T47D (cell line): ENCODE results near the gene ZNF573.
"Not testable (repeated sequence)": the region's sequence is repeated elsewhere in the genome, so short reads cannot be mapped to it uniquely, and the experiment has no call there.

ENCODE experiments used
- DNase-seq, 2 experiments: peaks; one replicate each; pipeline versions ENCODE4 v3.0.0 to v3.0.0-alpha.2; 2011 to 2012; ENCODE audit warnings: low read depth in 1 of 2, low spot score in 1 of 2
- JUND ChIP-seq: IDR thresholded peaks from 2 replicates; pipeline ENCODE4 v1.6.1; 2012; ENCODE audit warnings: low read depth
- in situ Hi-C: cut with HindIII; loops from 2 replicates; pipeline ENCODE4 v1.10.0; 2016; ENCODE audit warnings: low sequenced_read_pairs, low pct_unique_long_range_greater_than_20kb

ZNF573 gene

DNA sequence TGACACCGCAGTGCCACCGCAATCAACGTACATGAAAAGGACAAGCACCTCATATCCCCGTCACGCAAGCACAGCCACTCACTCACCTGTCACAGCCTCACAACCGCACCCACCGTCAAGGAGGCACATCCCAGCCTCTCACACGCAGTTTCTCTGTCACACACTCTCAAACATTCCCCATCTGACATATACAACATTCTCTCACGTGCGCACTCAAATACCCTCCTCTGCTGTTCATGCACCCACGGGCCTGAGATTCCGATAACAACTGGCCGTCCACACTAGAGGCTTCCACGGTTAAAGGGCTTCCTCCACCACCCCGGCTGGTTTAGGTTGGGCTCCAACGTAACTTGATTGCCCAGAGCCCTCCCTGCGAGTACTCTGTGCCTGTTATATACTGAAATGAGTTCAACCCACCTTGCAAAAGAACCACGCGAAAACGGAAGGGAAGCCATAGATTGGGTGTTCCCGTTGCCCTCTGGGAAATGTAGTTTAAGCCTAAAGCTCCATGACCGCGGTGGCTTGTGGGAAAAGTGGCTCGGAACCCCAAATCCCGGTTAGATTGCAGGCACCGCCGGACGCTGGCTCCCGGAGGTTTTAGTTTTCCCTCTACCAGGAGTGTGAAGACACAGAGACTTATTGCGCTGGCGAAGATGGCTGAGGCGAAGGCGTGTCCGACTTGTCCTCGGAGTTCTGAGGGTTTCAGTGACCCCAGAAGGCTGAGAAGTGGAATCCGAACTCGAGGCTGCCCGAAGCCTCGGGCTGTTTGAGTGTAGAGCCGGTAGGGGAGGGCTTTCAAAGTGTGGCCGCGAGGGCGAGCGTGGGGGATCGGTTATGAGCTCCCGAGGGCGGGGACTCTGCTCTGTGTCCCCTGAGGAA lies at the start of gene ZNF573:
ZNF573 (minus strand) TSS at position 460 of the 879 bp plus-strand sequence. CDS start 5,857 bp downstream, outside the sequence.
- no peak for TF ChIP-seq JUND
- peak; percentile 53 to 90 for DNase-seq
- in situ Hi-C loops: no loop called here

DNA sequence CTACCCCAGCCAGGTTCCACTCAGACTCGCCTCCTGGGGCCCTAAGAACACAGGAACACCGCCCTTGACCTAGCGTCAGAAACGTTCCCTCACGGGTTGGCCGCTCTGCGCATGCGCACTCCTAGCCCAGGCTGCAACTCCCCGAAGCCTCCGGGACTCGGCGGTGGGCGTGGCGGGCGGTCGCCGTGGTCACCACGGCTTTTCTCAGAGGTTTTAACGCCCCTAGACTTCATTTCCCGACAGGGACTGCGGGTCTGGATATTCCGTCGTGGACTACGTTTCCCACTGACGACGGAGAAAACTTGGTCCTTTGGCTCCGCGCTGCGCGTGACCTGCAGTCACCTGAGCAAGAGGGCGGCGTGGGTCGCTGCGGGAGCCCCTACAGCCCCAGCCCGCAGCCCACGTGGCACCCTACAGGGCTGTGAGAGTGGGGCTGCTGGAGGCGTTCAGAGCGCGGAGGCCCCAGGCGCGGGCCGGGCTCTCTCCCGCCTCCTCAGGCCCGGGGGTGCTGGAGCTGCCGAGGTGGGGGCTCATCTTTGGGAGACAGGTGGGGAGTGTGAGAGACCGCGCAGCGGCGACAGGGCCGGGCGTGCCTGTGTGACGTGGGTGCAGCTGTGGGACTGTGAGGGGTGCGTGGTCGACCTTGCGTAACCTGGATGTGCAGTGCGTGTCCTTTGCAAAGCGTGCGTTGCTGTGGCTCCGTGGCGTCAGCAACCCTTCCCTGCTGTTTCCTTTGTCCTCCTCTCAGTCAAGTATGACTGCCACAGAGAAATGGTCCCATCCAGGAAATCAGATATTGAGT lies 38.0 kb upstream of the ZNF573 start:
- no peak for TF ChIP-seq JUND
- in situ Hi-C loops: no loop called here
- DNase-seq: no peak

DNA sequence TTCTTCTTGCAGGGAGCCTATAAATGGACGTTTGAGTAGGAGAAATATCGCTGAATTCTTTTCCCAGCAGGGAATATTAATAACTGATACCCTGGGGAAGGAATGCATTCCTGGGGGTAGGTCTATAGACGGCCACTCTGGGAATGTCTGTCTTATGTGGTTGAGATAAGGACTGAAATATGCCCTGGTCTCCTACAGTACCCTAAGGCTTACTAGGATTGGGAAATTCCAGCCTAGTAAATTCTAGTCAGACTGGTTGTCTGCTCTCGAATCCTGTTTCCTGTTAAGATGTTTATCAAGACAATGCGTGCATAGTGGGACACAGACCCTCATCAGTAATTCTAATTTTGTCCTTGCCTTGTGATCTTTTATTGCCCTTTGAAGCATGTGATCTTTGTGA lies 36.2 kb upstream of the ZNF573 start:
- peak in 1 of 2 experiments; percentile 23 for DNase-seq
- in situ Hi-C loops: not testable (repeated sequence)

DNA sequence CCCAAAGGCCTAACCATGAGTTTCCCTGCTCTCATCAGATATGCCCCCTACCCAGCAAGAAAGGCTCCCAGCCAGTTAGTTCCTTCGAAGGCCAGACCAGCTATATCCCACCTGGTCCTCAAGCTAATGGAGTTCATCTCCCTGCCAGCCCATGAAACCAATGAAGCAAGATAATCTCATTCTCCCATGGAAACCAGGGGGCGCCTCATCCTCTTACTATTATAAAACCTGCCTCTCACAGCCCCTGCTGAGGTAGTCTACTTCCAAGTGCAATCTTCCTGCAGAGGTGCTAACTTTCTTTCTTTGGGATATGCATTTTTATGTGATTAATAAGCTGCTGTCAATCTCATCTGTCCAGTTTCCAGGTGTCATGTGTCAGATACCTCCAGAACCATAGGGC lies 34.0 kb upstream of the ZNF573 start:
- no peak for TF ChIP-seq JUND
- no peak for DNase-seq
- in situ Hi-C loops: no loop called here

DNA sequence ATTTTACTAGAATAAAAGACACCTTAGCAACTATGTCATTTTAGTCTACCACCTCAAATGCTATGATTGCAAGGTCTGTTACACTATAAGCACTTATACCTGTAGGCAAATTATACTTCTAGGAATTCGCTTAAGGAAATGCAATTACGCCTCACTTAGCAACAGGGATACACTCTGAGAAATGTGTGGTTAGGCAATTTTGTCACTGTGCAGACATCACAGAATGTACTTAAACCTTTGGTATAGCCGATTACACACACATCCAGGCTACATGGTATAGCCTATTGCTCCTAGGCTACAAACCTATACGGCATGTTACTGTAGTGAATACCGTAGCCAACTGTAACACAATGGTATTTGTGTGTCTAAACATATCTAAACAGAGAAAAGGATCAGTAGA lies 30.0 kb upstream of the ZNF573 start:
- no peak for TF ChIP-seq JUND
- DNase-seq: no peak
- in situ Hi-C loops: no loop called here

DNA sequence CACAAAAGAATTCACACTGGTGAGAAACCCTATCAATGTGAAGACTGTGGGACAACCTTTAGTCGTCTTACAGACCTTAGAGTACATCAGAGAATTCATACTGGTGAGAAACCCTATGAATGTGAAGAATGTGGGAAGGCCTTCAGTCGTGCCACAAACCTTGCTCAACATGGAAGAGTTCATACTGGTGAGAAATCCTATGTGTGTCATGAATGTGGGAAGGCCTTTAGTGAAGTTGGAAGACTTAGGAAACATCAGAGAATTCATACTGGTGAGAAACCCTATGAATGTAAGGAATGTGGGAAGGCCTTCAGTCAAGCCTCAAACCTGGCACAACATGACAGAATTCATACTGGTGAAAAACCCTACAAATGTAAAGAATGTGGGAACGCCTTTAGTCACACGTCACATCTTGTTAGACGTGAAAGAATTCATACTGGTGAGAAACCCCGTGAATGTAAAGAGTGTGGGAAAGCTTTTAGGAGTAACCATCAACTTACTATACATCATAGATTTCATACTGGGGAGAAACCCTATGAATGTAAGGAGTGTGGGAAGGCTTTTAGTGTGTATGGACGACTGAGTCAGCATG lies 24.0 kb upstream of the ZNF573 start:
- no peak for TF ChIP-seq JUND
- DNase-seq: no peak
- in situ Hi-C loops: no loop called here

DNA sequence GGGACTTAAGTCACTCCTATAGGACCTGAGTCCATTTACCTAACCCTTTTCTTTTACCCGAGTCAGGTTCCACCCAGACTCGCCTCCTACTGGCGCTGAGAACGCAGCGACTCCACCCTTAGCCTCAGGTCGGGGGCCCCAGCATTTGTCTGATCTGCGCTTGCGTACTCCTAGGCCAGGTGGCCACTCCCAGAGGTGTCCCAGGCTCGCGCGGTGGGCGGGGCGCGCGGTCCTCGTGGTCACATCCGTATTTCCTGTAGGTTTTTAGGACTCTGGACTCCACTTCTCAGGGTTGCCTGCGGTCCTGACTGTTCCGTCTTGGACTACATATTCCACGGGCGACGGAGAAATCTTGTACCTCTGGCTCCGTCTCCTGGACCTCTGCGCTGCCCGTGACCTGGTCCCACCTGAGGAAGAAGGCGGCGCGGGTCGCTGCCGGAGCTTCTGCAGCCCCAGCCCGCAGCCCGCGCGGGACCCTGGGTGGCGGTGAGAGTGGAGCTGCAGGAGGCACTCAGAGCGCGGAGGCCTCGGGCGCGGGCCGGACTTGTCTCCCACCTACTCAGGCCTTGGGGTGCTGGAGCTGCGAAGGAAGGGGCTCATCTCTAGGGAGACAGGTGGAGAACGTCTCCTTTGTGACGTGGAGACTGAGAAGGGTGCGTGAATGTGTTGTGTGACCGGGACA lies 11.0 kb upstream of the ZNF573 start:
- no peak for DNase-seq
- no peak for TF ChIP-seq JUND
- in situ Hi-C loops: no loop called here

DNA sequence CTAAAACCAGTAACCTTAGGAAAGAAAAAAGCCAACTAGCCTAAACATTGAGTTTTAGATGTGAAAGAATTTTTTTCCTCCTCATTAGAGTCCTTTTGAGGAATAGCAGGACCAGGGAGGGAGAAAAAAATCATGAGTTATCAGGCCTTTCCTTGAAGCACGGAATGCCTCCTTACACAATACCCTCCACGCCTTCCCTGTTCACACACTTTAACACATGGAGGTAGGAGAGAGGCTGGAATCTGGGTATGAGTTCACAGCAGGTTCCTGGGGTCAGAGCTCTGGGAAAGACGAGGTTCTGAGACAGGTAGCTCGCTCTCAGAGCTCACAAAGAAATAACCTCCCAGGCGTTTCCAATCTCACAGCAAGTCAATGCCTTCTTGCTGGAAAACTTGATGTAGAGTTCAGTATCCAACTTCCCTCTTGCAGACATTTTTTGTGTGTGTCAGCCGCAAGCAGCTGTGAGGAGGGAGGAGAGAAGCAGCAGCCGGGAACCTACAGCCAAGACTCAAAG lies 716 bp downstream of the ZNF573 start:
- in situ Hi-C loops: no loop called here
- DNase-seq: no peak
- TF ChIP-seq JUND: no peak

DNA sequence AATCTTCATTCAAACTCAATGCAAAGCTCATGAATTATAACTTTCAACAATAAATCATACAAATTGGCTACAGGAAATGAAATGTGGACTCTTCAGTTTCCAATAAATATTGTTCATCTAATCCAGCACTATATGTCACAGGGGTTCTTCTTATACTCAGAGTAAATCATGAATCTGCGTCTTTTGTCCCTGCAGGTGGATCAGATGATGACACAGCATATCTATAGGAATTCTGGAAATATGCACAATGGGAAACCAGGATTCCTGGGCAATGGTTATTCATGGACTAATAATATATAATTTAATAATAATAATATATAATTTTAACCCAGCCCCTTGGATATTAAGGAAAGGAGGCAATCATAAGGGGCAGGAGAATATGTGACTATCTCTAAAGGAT lies 8.4 kb downstream of the ZNF573 start:
- DNase-seq: no peak
- TF ChIP-seq JUND: no peak
- in situ Hi-C loops: no loop called here

DNA sequence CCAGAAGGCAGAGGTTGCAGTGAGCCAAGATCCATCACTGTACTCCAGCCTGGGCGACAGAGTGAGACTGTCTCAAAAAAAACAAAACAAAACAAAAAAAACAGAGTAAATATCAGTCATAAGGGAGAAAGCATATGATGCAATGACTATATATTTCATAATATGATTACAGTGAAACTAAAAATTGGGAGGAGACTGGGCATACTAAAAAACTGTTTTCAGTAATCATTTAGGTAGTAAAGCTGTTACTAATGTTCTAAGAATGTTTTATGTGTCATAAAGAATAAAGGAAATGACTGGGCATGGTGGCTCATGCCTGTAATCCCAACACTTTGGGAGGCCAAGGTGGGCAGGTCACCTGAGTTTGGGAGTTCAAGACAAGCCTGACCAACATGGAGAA lies 15.9 kb downstream of the ZNF573 start:
- DNase-seq: no peak
- in situ Hi-C loops: no loop called here
- TF ChIP-seq JUND: no peak

DNA sequence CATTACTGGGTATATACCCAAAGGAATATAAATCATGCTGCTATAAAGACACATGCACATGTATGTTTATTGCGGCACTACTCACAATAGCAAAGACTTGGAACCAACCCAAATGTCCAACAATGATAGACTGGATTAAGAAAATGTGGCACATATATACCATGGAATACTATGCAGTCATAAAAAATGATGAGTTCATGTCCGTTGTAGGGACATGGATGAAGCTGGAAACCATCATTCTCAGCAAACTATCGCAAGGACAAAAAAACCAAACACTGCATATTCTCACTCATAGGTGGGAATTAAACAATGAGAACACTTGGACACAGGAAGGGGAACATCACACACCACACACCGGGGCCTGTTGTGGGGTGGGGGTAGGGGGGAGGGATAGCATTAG lies 21.7 kb downstream of the ZNF573 start:
- DNase-seq, in situ Hi-C loops: not testable (repeated sequence)

DNA sequence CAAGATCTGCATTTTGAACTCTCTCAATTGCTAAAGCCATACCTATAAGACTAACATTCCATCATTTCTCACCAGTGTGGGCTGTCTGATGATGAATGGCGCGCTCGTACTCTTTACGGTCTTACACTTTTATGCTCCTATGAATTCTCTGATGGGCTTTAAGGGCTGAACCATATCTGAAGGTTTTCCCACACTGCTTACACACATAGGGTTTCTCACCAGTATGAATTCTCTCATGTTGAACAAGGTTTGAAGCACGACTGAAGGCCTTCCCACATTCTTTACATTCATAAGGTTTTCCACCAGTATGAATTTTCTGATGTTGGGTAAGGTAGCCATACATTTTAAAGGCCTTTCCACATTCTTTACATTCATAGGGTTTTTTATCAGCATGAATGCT lies 41.0 kb downstream of the ZNF573 start:
- in situ Hi-C loops: no loop called here
- TF ChIP-seq JUND: no peak
- no peak for DNase-seq
